Fibroblast of villous mesenchyme (primary cell): Measurements from ENCODE around the gene SRSF10. TPM values are rescaled to one million over a fixed set of nuclear protein-coding genes. Genes with fewer than 3 reads are reported as not detected.
"Not testable (repeated sequence)": the region's sequence is repeated elsewhere in the genome, so short reads cannot be mapped to it uniquely, and the experiment has no call there.

Experiments used
- DNase-seq: peaks from one replicate; pipeline ENCODE4 v3.0.0-alpha.2; 2010; ENCODE audit warnings: low read depth
- H3K4me3 ChIP-seq: 2 replicates; pipeline ENCODE4 v1.5.1; 2011; ENCODE audit warnings: low read depth, mild to moderate bottlenecking, low read length
- total RNA-seq: library from RNA; depleted of rRNA; stranded (reverse); fragments of >200 nt; gene quantifications from 2 replicates; pipeline ENCODE4 v1.2.3, GENCODE V29; 2012
- TF ChIP-seq, protein P1 (sequence below): IDR thresholded peaks from 2 replicates; pipeline ENCODE4 v1.5.1; 2012; ENCODE audit warnings: low read depth, mild to moderate bottlenecking, low read length; ENCODE audit not compliant: insufficient read depth

The SRSF10 gene
- total RNA-seq, 1 donor = 117 TPM

DNA sequence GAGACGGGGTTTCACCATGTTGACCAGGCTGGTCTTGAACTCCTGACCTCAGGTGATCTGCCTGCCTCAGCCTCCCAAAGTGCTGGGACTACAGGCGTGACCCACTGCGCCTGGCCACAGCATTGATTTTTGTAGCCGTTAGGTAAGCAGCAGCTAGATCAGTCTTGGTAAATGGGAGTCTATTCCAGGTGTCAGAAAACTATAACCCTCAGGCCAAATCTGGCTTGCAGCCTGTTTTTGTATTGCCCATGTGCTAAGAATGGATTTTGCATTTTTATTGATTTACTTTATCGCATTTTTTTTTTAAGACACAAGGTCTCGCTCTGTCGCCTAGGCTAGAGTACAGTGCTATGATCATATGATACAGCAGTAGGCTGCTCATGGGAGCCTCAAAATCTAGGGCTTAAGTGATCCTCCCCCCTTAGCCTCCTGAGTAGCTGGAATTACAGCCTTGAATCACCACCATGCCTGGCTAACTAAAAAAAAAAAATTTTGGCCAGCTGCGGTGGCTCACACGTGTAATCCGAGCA, 16.6 kb upstream of the SRSF10 start:
- no peak for DNase-seq
- TF ChIP-seq, protein P1, sequence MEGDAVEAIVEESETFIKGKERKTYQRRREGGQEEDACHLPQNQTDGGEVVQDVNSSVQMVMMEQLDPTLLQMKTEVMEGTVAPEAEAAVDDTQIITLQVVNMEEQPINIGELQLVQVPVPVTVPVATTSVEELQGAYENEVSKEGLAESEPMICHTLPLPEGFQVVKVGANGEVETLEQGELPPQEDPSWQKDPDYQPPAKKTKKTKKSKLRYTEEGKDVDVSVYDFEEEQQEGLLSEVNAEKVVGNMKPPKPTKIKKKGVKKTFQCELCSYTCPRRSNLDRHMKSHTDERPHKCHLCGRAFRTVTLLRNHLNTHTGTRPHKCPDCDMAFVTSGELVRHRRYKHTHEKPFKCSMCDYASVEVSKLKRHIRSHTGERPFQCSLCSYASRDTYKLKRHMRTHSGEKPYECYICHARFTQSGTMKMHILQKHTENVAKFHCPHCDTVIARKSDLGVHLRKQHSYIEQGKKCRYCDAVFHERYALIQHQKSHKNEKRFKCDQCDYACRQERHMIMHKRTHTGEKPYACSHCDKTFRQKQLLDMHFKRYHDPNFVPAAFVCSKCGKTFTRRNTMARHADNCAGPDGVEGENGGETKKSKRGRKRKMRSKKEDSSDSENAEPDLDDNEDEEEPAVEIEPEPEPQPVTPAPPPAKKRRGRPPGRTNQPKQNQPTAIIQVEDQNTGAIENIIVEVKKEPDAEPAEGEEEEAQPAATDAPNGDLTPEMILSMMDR = no peak
- H3K4me3 ChIP-seq = no peak overlapping the region

DNA sequence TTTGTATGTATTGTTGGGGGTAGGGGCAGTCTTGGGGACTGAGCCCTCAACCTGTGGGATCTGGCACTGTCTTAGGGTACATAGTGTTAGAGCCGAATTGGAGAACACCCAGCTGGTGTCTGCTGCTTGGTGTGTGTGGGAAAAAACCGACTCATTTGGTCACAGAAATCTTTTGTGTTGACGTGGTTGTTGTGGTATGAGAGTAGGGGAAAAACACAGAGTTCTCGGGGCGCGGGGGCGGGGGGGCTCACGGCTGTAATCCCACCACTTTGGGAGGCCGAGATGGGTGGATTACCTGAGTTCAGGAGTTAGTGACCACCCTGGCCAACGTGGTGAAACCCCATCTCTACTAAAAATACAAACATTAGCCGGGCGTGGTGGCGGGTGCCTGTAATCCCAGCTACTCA, 15.3 kb upstream of the SRSF10 start:
- TF ChIP-seq, protein P1 = no peak
- peak; percentile 51 for DNase-seq

GRCh38 chr1:23992011-23992410, 11.9 kb upstream of the SRSF10 start:
- H3K4me3 ChIP-seq, DNase-seq: not testable (repeated sequence)

More for the DNA sequence above, 15.3 kb upstream of the SRSF10 start:
- H3K4me3 ChIP-seq = no peak overlapping the region

- no peak for DNase-seq
Observed at GRCh38 chr1:23989263-23989662, 9.1 kb upstream of the SRSF10 start.

DNA sequence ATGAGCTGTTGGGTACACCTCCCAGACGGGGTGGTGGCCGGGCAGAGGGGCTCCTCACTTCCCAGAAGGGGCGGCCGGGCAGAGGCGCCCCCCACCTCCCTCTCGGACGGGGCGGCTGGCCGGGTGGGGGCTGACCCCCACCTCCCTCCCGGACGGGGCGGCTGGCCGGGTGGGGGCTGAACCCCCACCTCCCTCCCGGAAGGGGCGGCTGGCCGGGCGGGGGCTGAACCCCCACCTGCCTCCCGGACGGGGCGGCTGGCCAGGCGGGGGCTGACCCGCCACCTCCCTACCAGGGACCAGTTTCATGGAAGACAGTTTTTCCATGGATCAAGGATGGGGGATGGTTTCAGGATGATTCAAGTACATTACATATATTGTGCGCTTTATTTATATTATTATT, 6.9 kb upstream of the SRSF10 start:
- H3K4me3 ChIP-seq, DNase-seq: not testable (repeated sequence)

More at GRCh38 chr1:23989263-23989662, 9.1 kb upstream of the SRSF10 start:
- TF ChIP-seq, protein P1 = no peak
- no peak overlapping the region for H3K4me3 ChIP-seq

- DNase-seq = peak; percentile 83
- TF ChIP-seq, protein P1 = no peak
- H3K4me3 ChIP-seq = no peak overlapping the region
Observed at GRCh38 chr1:23984417-23985186, 4.5 kb upstream of the SRSF10 start.

GRCh38 chr1:23980728-23981070, 572 bp upstream of the SRSF10 start:
- peak; percentile 43 for DNase-seq
- TF ChIP-seq, protein P1 = no peak
- peak overlapping the region; percentile 95 for H3K4me3 ChIP-seq

DNA sequence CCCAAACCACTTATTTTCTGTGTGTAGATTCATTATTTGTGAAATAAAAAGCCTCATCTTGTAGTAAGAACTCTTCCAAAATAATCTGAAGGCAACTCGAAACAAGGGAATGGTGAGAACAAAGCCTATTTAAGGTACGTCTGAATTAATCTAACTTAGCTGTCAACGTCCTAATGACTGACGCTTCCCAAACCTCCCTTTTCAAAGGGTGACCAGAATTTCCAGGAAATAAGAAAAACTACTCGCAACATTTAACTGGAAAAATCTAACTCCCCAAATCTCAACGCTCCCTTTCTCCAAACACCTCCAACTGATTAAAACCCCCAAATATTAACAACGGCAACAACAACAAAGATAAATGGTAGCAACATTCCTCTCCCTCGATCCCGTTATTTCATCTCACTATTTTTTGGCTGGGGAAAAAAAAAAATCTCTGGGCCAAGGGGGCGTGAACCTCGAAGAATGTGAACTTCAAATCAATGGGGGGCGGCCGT, 693 bp downstream of the SRSF10 start:
- TF ChIP-seq, protein P1 = no peak
- no peak for DNase-seq
- peak overlapping the region; percentile 95 for H3K4me3 ChIP-seq
